Upper lobe of left lung (tissue), 4 donors: ENCODE results near the gene CRLF1.

Experiments
- POLR2AphosphoS5 ChIP-seq, 2 donors: sonication (generic); formaldehyde crosslinking; IDR thresholded peaks; one replicate each; pipeline ENCODE4 v1.5.1; 2017; ENCODE audit warnings: antibody characterized with exemption in 2 of 2
- TF ChIP-seq, protein P1 (sequence below), 6 experiments: fragments of 450-650 bp in 4 of 6; fragments of 200-600 bp in 2 of 6; sonication (generic) in 2 of 6; IDR thresholded peaks; one replicate each; pipeline ENCODE4 v1.5.1; 2016 to 2019; ENCODE audit warnings: antibody characterized with exemption in 6 of 6

- peak in 1 of 2 donors; percentile 6 for TF ChIP-seq POLR2AphosphoS5 (IDR thresholded peaks at IDR 0.05)
- TF ChIP-seq, protein P1, sequence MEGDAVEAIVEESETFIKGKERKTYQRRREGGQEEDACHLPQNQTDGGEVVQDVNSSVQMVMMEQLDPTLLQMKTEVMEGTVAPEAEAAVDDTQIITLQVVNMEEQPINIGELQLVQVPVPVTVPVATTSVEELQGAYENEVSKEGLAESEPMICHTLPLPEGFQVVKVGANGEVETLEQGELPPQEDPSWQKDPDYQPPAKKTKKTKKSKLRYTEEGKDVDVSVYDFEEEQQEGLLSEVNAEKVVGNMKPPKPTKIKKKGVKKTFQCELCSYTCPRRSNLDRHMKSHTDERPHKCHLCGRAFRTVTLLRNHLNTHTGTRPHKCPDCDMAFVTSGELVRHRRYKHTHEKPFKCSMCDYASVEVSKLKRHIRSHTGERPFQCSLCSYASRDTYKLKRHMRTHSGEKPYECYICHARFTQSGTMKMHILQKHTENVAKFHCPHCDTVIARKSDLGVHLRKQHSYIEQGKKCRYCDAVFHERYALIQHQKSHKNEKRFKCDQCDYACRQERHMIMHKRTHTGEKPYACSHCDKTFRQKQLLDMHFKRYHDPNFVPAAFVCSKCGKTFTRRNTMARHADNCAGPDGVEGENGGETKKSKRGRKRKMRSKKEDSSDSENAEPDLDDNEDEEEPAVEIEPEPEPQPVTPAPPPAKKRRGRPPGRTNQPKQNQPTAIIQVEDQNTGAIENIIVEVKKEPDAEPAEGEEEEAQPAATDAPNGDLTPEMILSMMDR (IDR thresholded peaks at IDR 0.05), result no peak
Observed at GRCh38 chr19:18648973-18649315, 42.3 kb upstream of the CRLF1 start.
